DMS 273 (cell line): ENCODE data around the gene KCNK3.

Source experiments
- DNase-seq: peaks from one replicate; lab custom pipeline; 2025; ENCODE audit not compliant: unreplicated experiment; lab: John Stamatoyannopoulos, UW

KCNK3 gene

GRCh38 chr2:26711457-26712161 is 19.1 kb downstream of the KCNK3 start:
- DNase-seq, result peak; percentile 60

GRCh38 chr2:26712486-26713465 is 20.3 kb downstream of the KCNK3 start:
- DNase-seq, result peak; percentile 99

- no peak for DNase-seq
Observed at GRCh38 chr2:26715528-26716270, 23.2 kb downstream of the KCNK3 start.

- no peak for DNase-seq
Observed at GRCh38 chr2:26716340-26716739, 23.8 kb downstream of the KCNK3 start.

- no peak for DNase-seq
Observed at GRCh38 chr2:26716769-26717168, 24.2 kb downstream of the KCNK3 start.

GRCh38 chr2:26717362-26717761 is 24.8 kb downstream of the KCNK3 start:
- DNase-seq, result peak; percentile 28

- no peak for DNase-seq
Observed at GRCh38 chr2:26718949-26719686, 26.6 kb downstream of the KCNK3 start.

GRCh38 chr2:26720322-26721114 is 28.0 kb downstream of the KCNK3 start:
- DNase-seq, result peak; percentile 45

GRCh38 chr2:26721115-26722032 is 28.9 kb downstream of the KCNK3 start:
- peak; percentile 53 for DNase-seq

- no peak for DNase-seq
Observed at GRCh38 chr2:26722328-26722727, 29.8 kb downstream of the KCNK3 start.

- DNase-seq, result no peak
Observed at GRCh38 chr2:26722911-26723310, 30.4 kb downstream of the KCNK3 start.

- no peak for DNase-seq
Observed at GRCh38 chr2:26723475-26723874, 31.0 kb downstream of the KCNK3 start.

- DNase-seq, result peak; percentile 58
Observed at GRCh38 chr2:26723991-26724750, 31.6 kb downstream of the KCNK3 start.

GRCh38 chr2:26724784-26725520 is 32.4 kb downstream of the KCNK3 start:
- peak; percentile 43 for DNase-seq

- DNase-seq, result peak; percentile 50
Observed at GRCh38 chr2:26725521-26725820, 32.9 kb downstream of the KCNK3 start.

- DNase-seq, result no peak
Observed at GRCh38 chr2:26726228-26726627, 33.7 kb downstream of the KCNK3 start.
